OCI-LY7 (cell line): Measurements from ENCODE around the gene COL5A1.

Experiments
- CTCF ChIP-seq: fragments of 200-600 bp; sonication (generic); conservative IDR thresholded peaks from 2 replicates; pipeline ENCODE4 v1.5.1; 2014; ENCODE audit warnings: mild to moderate bottlenecking, antibody characterized with exemption, low read length, moderate library complexity, mixed read lengths
- EZH2phosphoT487 ChIP-seq: fragments of 200-600 bp; sonication (generic); IDR thresholded peaks from 2 replicates; pipeline ENCODE4 v1.6.1; 2018; ENCODE audit warnings: low read depth, borderline replicate concordance, mild to moderate bottlenecking, mixed run types, antibody characterized with exemption, low read length, moderate library complexity, mixed read lengths

DNA sequence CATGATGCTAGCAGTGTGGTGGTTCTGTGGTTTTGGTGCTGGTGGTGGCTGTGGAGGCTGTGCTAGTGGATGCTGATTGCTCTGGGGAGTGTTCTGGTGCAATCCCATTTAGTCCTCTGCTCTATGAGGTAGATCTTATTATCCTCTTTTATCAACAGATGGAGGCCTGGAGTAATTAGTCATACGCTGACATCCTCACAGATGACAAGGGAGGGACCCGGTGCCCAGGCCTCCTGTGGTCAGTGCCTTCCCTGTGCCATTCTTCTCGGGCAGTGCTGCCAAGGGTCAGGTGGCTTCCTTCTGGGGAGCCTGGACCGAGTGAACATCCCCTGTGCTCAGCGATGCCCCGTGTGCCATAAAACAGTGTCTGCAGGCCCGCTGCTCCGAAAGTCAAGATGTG, 74.5 kb downstream of the COL5A1 start:
- TF ChIP-seq CTCF (no peak), EZH2phosphoT487 (no peak)
